GM12872 (cell line): Measurements from ENCODE around the gene REEP1.
A peak's percentile ranks its signal among the peaks of the same experiment; 100 is the strongest.

ENCODE experiments used
- TF ChIP-seq, protein P1 (sequence below): IDR thresholded peaks from 3 replicates; pipeline ENCODE4 v1.5.1; 2011; ENCODE audit warnings: low read depth, mild to moderate bottlenecking, low read length, moderate library complexity; ENCODE audit not compliant: insufficient read depth

The REEP1 gene

GRCh38 chr2:86297382-86298147, 39.9 kb downstream of the REEP1 start:
- TF ChIP-seq, protein P1, sequence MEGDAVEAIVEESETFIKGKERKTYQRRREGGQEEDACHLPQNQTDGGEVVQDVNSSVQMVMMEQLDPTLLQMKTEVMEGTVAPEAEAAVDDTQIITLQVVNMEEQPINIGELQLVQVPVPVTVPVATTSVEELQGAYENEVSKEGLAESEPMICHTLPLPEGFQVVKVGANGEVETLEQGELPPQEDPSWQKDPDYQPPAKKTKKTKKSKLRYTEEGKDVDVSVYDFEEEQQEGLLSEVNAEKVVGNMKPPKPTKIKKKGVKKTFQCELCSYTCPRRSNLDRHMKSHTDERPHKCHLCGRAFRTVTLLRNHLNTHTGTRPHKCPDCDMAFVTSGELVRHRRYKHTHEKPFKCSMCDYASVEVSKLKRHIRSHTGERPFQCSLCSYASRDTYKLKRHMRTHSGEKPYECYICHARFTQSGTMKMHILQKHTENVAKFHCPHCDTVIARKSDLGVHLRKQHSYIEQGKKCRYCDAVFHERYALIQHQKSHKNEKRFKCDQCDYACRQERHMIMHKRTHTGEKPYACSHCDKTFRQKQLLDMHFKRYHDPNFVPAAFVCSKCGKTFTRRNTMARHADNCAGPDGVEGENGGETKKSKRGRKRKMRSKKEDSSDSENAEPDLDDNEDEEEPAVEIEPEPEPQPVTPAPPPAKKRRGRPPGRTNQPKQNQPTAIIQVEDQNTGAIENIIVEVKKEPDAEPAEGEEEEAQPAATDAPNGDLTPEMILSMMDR = peak; percentile 48; the same call in 2 of the 3 replicates

GRCh38 chr2:86296947-86297346, 40.5 kb downstream of the REEP1 start:
- TF ChIP-seq, protein P1 = no peak

DNA sequence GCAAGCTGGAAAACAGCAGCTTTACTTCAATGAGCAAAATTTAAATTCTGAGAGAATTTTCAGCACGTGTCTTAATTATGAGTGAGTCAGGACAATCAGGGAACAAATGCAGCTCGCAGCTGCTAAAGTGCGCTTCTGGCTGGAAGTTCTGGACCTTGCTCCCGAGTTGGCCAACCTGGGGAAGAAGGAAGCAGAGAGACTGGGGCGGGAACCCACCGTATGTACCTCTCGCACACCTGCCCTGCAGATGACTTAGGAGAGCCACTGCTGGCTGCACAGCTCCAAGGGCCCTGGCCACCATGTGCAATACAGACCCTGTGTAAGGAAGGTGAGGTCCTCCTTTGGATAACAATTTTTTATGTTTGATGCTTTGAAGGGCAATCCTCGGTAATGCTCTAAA, 42.4 kb downstream of the REEP1 start:
- TF ChIP-seq, protein P1 = no peak

GRCh38 chr2:86293612-86294011, 43.8 kb downstream of the REEP1 start:
- TF ChIP-seq, protein P1 = no peak

GRCh38 chr2:86292571-86293515, 44.6 kb downstream of the REEP1 start:
- TF ChIP-seq, protein P1 = no peak

GRCh38 chr2:86291328-86291662, 46.1 kb downstream of the REEP1 start:
- TF ChIP-seq, protein P1 = no peak

GRCh38 chr2:86290596-86291327, 46.7 kb downstream of the REEP1 start:
- TF ChIP-seq, protein P1 = no peak
